C4-2B (cell line): ENCODE measurements around the gene CACNA1H.

Experiments used
- H3K27ac ChIP-seq: fragments of 450-650 bp; 2 replicates; pipeline ENCODE4 v1.5.1; 2017
- CTCF ChIP-seq: fragments of 450-650 bp; conservative IDR thresholded peaks from 2 replicates; pipeline ENCODE4 v1.5.1; 2017; ENCODE audit warnings: mild to moderate bottlenecking
- ZFX ChIP-seq: fragments of 450-650 bp; IDR thresholded peaks from 2 replicates; pipeline ENCODE4 v1.6.1; 2017

CACNA1H gene

GRCh38 chr16:1199347-1200013 lies 46.6 kb downstream of the CACNA1H start:
- no peak for TF ChIP-seq CTCF
- TF ChIP-seq ZFX: no peak
- no peak overlapping the region for H3K27ac ChIP-seq

- H3K27ac ChIP-seq: no peak overlapping the region
- TF ChIP-seq ZFX (no peak), CTCF (no peak)
Observed at GRCh38 chr16:1200014-1200627, 47.2 kb downstream of the CACNA1H start.

- TF ChIP-seq CTCF (no peak), ZFX (no peak)
- H3K27ac ChIP-seq: no peak overlapping the region
Observed at GRCh38 chr16:1201444-1201843, 48.5 kb downstream of the CACNA1H start.

GRCh38 chr16:1202274-1202673 lies 49.4 kb downstream of the CACNA1H start:
- no peak for TF ChIP-seq ZFX
- no peak for TF ChIP-seq CTCF
- H3K27ac ChIP-seq: no peak overlapping the region

GRCh38 chr16:1204933-1205332 lies 52.0 kb downstream of the CACNA1H start:
- H3K27ac ChIP-seq: no peak overlapping the region
- TF ChIP-seq CTCF (no peak), ZFX (no peak)

GRCh38 chr16:1206326-1206725 lies 53.4 kb downstream of the CACNA1H start:
- H3K27ac ChIP-seq: no peak overlapping the region
- TF ChIP-seq CTCF: no peak

- no peak for TF ChIP-seq ZFX
- no peak for TF ChIP-seq CTCF
- no peak overlapping the region for H3K27ac ChIP-seq
Observed at GRCh38 chr16:1206786-1207185, 53.9 kb downstream of the CACNA1H start.
